ENCODE data around the gene PSMC3IP. TPM values are rescaled to one million over a fixed set of nuclear protein-coding genes. Genes with fewer than 3 reads are reported as not detected.

The PSMC3IP gene
- total RNA-seq, 2 donors from 2014 or later = 2.9 to 11.2 TPM

GRCh38 chr17:42536372-42537155, 41.0 kb downstream of the PSMC3IP start:
- DNase-seq (ENCODE audit: low spot score) = peak; percentile 76
- no peaks in the 10 kb centered on the region for H3K27me3 ChIP-seq (replicated peaks; ENCODE audit: insufficient read depth)
- 1% methylated on average over 55 of the region's 65 CpGs for WGBS
- no peaks in the 10 kb centered on the region for H3K36me3 ChIP-seq
- intact Hi-C loops (cut with DNase I) = no loop called here
- H3K4me3 ChIP-seq = peak overlapping the region; percentile 63 to 83
- no peaks in the 10 kb centered on the region for H3K9me3 ChIP-seq
- peaks cover 8% of the 10 kb centered on the region for H3K4me1 ChIP-seq (replicated peaks)
- TF ChIP-seq POLR2A (IDR thresholded peaks at IDR 0.05) = peak; percentile 10
- peak; percentile 50 for TF ChIP-seq POLR2AphosphoS5 (IDR thresholded peaks at IDR 0.05)
- TF ChIP-seq CTCF (IDR thresholded peaks at IDR 0.05) = peak in 1 of 4 experiments; percentile 4
- peak overlapping the region; percentile 87 to 94 for H3K27ac ChIP-seq

- H3K36me3 ChIP-seq = no peaks in the 10 kb centered on the region
- DNase-seq (ENCODE audit: low spot score) = peak; percentile 94
- 0% methylated on average over 13 of the region's 40 CpGs for WGBS
- intact Hi-C loops (cut with DNase I) = no loop called here
- H3K4me3 ChIP-seq = peak within 1 kb of the TSS; percentile 63 to 83
- TF ChIP-seq POLR2A (IDR thresholded peaks at IDR 0.05) (peak; percentile 58), CTCF (IDR thresholded peaks at IDR 0.05) (peak in 1 of 4 experiments; percentile 14), POLR2AphosphoS5 (IDR thresholded peaks at IDR 0.05) (peak; percentile 93)
- H3K27me3 ChIP-seq (replicated peaks; ENCODE audit: insufficient read depth) = no peaks in the 10 kb centered on the region
- peak within 1 kb of the TSS; percentile 87 to 94 for H3K27ac ChIP-seq
- no peaks in the 10 kb centered on the region for H3K9me3 ChIP-seq
- peaks cover 8% of the 10 kb centered on the region for H3K4me1 ChIP-seq (replicated peaks)
Measured at GRCh38 chr17:42536048-42536371, 41.5 kb downstream of the PSMC3IP start, which contains the start of gene NAGLU. Gene NAGLU, plus strand, starts transcription at chr17:42536241. Its CDS starts 32 bp downstream, at chr17:42536273.

- H3K4me1 ChIP-seq (replicated peaks) = peaks cover 9% of the 10 kb centered on the region
- H3K36me3 ChIP-seq = no peaks in the 10 kb centered on the region
- H3K27me3 ChIP-seq (replicated peaks; ENCODE audit: insufficient read depth) = no peaks in the 10 kb centered on the region
- H3K4me3 ChIP-seq = peak overlapping the region; percentile 63 to 83
- intact Hi-C loops (cut with DNase I) = no loop called here
- TF ChIP-seq CTCF (IDR thresholded peaks at IDR 0.05) (no peak), POLR2A (IDR thresholded peaks at IDR 0.05) (no peak), POLR2AphosphoS5 (IDR thresholded peaks at IDR 0.05) (no peak)
- 48% methylated on average over 26 of the region's 26 CpGs for WGBS
- H3K27ac ChIP-seq = peak overlapping the region; percentile 87 to 94
- no peak for DNase-seq (ENCODE audit: low spot score)
- H3K9me3 ChIP-seq = no peaks in the 10 kb centered on the region
Measured at GRCh38 chr17:42535155-42536047, 42.1 kb downstream of the PSMC3IP start.

- peaks cover 4% of the 10 kb centered on the region for H3K4me1 ChIP-seq (replicated peaks)
- peak overlapping the region; percentile 41 to 43 for H3K4me3 ChIP-seq
- no peak for DNase-seq (ENCODE audit: low spot score)
- no peaks in the 10 kb centered on the region for H3K27me3 ChIP-seq (replicated peaks; ENCODE audit: insufficient read depth)
- H3K27ac ChIP-seq = peak overlapping the region; percentile 82 to 85
- intact Hi-C loops (cut with DNase I) = no loop called here
- peak; percentile 21 to 75 (median 52) for TF ChIP-seq CTCF (IDR thresholded peaks at IDR 0.05)
- TF ChIP-seq POLR2AphosphoS5 (IDR thresholded peaks at IDR 0.05) = no peak
- TF ChIP-seq POLR2A (IDR thresholded peaks at IDR 0.05) = peak; percentile 25
- H3K9me3 ChIP-seq = no peaks in the 10 kb centered on the region
- H3K36me3 ChIP-seq = no peaks in the 10 kb centered on the region
- WGBS = 13% methylated on average over 60 of the region's 60 CpGs
Measured at GRCh38 chr17:42531455-42532354, 45.8 kb downstream of the PSMC3IP start.
